Subcutaneous abdominal adipose tissue (tissue), 5 donors: ENCODE results near the gene ABCA7.
A peak's percentile ranks its signal among the peaks of the same experiment; 100 is the strongest.

Experiments used
- H3K27ac ChIP-seq: one replicate; pipeline ENCODE4 v1.7.0; 2013; ENCODE audit warnings: low read depth, mild to moderate bottlenecking, inconsistent platforms, low read length, moderate library complexity
- H3K27me3 ChIP-seq, 5 donors: one replicate each; pipeline ENCODE4 v1.7.0; 2013; ENCODE audit warnings: low read length in 5 of 5, inconsistent platforms in 1 of 5; ENCODE audit not compliant: control insufficient read depth in 5 of 5, insufficient read depth in 4 of 5
- H3K36me3 ChIP-seq, 5 donors: one replicate each; pipeline ENCODE4 v1.7.0; 2013; ENCODE audit warnings: low read length in 5 of 5; ENCODE audit not compliant: control insufficient read depth in 5 of 5, insufficient read depth in 5 of 5
- H3K4me1 ChIP-seq, 5 donors: one replicate each; pipeline ENCODE4 v1.7.0; 2013; ENCODE audit warnings: low read length in 5 of 5, mild to moderate bottlenecking in 3 of 5, moderate library complexity in 1 of 5; ENCODE audit not compliant: control insufficient read depth in 5 of 5, insufficient read depth in 5 of 5
- H3K4me3 ChIP-seq, 5 donors: one replicate each; pipeline ENCODE4 v1.7.0; 2013; ENCODE audit warnings: low read length in 5 of 5, low read depth in 1 of 5
- H3K9ac ChIP-seq, 5 donors: one replicate each; pipeline ENCODE4 v1.7.0; 2013; ENCODE audit warnings: low read length in 5 of 5, mild to moderate bottlenecking in 4 of 5, moderate library complexity in 3 of 5
- H3K9me3 ChIP-seq, 5 donors: one replicate each; pipeline ENCODE4 v1.7.0; 2013; ENCODE audit warnings: low read length in 5 of 5; ENCODE audit not compliant: control insufficient read depth in 5 of 5
- donor health status: healthy.
- donor health status: healthy.
- donor health status: healthy.
- donor health status: healthy.
- donor health status: healthy.

ABCA7 gene

DNA sequence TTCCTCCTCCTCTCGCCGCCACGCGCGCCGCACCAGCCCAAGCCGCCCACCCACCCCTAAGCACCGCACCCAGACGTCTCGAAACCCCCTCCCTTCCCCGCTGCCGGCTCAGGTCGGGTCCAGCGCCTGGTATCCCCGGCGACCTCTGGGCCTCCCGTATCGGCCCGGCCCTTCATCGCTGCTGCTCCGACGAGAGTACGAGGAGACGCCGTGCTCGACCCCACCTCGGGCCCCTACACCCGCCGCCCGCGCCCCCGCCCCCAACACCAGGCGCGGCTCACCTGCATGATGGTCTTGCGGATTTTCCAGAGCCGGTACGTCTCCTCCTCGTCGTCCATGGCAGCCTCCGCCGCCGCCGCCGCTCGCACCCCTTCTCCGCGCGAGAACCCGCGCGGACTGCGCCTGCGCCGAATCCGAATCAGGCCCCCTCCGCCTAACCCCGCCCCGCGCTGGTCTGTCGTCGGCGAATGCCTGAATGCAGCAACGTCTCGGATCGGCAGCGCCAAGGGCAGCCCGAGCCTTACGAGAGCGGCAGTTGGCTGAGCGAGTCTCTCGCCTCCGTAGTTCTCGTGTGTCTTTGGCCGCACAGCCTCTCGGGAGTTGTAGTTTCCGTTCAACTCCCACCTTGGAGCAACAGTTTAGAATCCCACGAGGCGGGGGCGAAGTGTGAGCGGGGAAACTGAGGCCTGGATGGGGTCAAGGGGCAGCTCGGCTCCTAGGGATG, 55.2 kb downstream of the ABCA7 start, which contains the start of gene POLR2E:
TSS of gene POLR2E (minus strand) at position 398 of the 724 bp plus-strand sequence. CDS start at position 338, 60 bp downstream.
- Histone ChIP-seq H3K9me3 (peaks cover 0 to 5% (median 3%) of the 10 kb centered on the region in 5 donors), H3K27ac (peak within 1 kb of the TSS; percentile 72), H3K4me3 (peak within 1 kb of the TSS; percentile 85 to 94 (median 86)), H3K9ac (peak within 1 kb of the TSS; percentile 73 to 97 (median 83)), H3K4me1 (peaks cover 12 to 66% (median 49%) of the 10 kb centered on the region in 5 donors), H3K27me3 (no peaks in the 10 kb centered on the region), H3K36me3 (peaks cover 0 to 29% (median 25%) of the 10 kb centered on the region in 5 donors)

DNA sequence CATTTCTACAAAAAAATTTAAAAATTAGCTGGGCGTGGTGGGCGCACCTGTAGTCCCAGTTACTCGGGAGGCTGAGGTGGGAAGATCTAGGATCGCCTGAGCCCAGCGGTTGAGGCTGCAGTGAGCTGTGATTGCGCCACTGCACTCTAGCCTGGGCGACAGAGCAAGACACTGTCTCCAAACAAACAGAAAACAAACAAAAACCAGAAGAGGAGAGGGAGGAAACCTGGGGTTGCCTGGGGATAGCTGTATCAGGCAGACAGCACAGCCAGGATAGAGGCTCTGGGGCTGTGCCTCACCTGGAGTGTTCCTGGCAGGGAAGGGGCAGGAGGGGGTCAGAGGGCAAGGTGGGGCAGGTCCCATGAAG, 57.9 kb downstream of the ABCA7 start:
- Histone ChIP-seq H3K9ac (peak overlapping the region in 4 of 5 donors; percentile 21 to 56 (median 34)), H3K9me3 (peaks cover 0 to 5% (median 3%) of the 10 kb centered on the region in 5 donors), H3K27ac (peak overlapping the region; percentile 99)

DNA sequence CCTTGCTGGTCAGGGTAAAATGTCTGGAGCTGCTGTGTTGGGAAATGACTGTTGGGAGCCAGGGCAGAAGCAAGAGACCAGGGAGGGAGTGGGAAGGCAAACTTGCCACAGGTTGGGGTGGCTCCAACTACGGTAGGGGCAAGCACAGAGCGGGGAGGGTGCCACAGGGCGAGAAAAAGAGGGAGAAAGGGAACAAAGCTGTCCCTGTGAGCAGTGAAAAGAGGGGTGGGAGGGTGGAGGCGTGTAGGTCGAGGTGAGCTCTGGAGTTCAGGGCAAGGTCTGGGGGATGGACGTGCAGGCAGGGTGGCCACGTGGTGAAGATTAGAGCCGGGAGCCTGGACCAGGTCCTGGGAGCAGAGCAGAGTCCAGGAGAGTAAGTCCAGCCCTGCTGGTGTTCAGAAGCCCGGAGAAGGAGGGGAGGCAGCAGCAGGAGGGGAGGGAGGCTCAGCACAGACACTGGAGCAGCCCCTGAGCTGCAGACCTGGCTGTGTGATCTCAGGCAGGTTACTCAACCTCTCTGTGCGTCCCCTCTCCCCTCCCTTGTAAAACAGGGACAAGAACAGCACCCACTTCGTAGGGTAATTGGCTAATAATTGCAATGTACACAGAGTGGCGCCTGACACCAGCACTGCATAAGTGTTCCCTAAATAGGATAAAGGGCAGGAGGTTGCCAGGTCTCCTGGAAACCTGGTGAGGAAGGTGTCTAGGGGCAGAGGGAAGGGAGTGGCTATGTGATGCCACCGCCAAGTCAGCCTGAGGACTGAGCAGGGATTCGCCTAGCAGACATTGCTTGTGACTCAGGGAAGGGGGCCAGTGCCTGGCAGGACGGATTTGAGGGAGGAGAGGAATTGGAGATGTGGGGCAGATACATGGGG, 58.5 kb downstream of the ABCA7 start:
- H3K9ac ChIP-seq = peak overlapping the region in 4 of 5 donors; percentile 21 to 56 (median 36)
- peaks cover 25 to 78% (median 65%) of the 10 kb centered on the region in 5 donors for H3K4me1 ChIP-seq

More for the DNA sequence above, 57.9 kb downstream of the ABCA7 start:
- H3K4me3 ChIP-seq = peak overlapping the region in 1 of 5 donors; percentile 39
- H3K36me3 ChIP-seq = peaks cover 0 to 11% (median 9%) of the 10 kb centered on the region in 5 donors
- peaks cover 23 to 76% (median 64%) of the 10 kb centered on the region in 5 donors for H3K4me1 ChIP-seq
- peaks cover 0 to 4% (median 0%) of the 10 kb centered on the region in 5 donors for H3K27me3 ChIP-seq

DNA sequence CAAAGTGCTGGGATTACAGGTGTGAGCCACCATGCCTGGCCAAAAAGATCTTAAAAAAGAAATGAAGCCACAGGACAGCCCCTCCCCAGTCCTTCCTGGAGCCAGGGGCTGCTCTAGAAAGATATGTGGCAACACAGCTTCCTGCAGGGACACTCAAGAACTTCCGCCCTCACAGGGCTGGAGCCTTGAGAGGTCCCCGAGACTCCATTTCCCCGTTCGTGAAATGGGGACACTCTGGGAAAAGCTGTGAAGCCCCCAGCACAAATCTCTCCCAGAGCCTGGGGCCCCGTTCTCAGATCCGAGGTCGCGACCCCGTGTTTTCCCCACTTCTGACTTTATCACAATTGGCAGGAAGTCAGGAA, 61.4 kb downstream of the ABCA7 start:
- Histone ChIP-seq H3K4me1 (peaks cover 23 to 76% (median 62%) of the 10 kb centered on the region in 5 donors), H3K9ac (peak overlapping the region; percentile 48 to 90 (median 69)), H3K36me3 (peaks cover 0 to 9% (median 6%) of the 10 kb centered on the region in 5 donors), H3K27me3 (peaks cover 0 to 8% (median 0%) of the 10 kb centered on the region in 5 donors), H3K4me3 (peak overlapping the region in 4 of 5 donors; percentile 3 to 40 (median 38)), H3K9me3 (peaks cover 0 to 5% (median 3%) of the 10 kb centered on the region in 5 donors), H3K27ac (peak overlapping the region; percentile 99)

More for the DNA sequence above, 58.5 kb downstream of the ABCA7 start:
- peak overlapping the region in 4 of 5 donors; percentile 18 to 39 (median 30) for H3K4me3 ChIP-seq
- peaks cover 0 to 5% (median 3%) of the 10 kb centered on the region in 5 donors for H3K9me3 ChIP-seq
- peaks cover 0 to 5% (median 3%) of the 10 kb centered on the region in 5 donors for H3K36me3 ChIP-seq
- H3K27ac ChIP-seq = peak overlapping the region; percentile 99
- H3K27me3 ChIP-seq = peaks cover 0 to 4% (median 0%) of the 10 kb centered on the region in 5 donors

DNA sequence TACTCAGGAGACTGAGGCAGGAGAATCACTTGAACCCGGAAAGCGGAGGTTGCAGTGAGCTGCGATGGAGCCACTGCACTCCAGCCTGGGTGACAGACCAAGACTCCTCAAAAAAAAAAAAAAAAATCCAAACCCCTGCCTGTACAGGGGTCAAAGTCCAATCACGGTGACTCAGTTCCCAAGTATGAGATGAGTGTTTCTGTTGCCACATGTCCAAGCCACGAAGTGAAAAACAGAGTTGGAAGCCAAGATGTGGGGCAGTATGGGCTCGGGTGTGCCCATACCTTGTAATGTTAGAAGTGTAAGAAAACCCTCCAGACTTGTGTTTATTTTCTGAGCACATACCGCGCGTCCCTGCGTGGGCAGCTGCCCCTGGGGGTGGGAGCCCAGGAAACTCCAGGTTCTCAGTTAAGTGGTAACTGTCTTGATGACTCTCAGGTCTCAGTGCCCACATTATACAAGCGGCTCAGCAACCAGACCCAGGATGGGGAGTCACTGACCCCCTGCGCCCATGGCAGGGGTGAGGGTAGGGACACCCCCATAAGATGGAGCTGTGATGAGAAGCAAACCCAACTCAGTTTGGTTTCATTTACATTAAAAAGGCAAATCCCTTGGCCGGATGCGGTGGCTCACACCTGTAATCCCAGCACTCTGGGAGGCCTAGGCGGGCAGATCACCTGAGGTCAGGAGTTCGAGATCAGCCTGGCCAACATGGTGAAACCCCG, 62.7 kb downstream of the ABCA7 start:
- Histone ChIP-seq H3K4me3 (peak overlapping the region in 2 of 5 donors; percentile 13 to 22), H3K27ac (peak overlapping the region; percentile 99), H3K9ac (peak overlapping the region; percentile 63 to 90 (median 74)), H3K36me3 (peaks cover 0 to 22% (median 18%) of the 10 kb centered on the region in 5 donors), H3K27me3 (peaks cover 0 to 8% (median 0%) of the 10 kb centered on the region in 5 donors), H3K9me3 (peaks cover 0 to 5% (median 3%) of the 10 kb centered on the region in 5 donors), H3K4me1 (peaks cover 26 to 88% (median 69%) of the 10 kb centered on the region in 5 donors)

DNA sequence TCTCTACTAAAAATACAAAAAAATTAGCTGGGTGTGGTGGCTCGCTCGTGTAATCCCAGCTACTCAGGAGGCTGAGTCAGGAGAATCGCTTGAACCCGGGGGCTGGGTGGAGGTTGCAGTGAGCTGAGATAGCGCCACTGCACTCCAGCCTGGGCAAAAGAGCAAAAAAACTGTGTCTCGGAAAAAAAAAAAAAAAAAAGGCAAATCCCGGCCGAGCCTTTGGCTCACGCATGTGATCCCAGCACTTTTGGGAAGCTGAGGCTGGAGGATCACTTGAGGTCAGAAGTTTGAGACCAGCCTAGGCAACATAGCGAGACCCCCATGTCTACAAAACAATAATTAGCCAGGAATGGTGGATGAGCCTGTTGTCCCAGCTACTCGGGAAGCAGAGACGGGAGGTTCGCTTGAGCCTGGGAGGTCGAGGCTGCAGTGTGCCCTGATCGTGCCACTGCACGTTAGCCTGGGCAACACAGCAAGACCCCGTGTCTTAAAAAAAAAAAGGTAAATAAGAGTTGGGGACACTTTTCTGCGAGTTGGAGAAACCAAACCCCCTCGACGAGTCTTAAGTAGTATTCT, 63.3 kb downstream of the ABCA7 start:
- H3K27ac ChIP-seq = peak overlapping the region; percentile 99
- H3K27me3 ChIP-seq = peaks cover 0 to 8% (median 0%) of the 10 kb centered on the region in 5 donors
- H3K9me3 ChIP-seq = peaks cover 0 to 5% (median 3%) of the 10 kb centered on the region in 5 donors
- H3K36me3 ChIP-seq = peaks cover 0 to 27% (median 21%) of the 10 kb centered on the region in 5 donors
- peaks cover 26 to 84% (median 64%) of the 10 kb centered on the region in 5 donors for H3K4me1 ChIP-seq
- H3K4me3 ChIP-seq = peak overlapping the region in 4 of 5 donors; percentile 34 to 60 (median 56)
- H3K9ac ChIP-seq = peak overlapping the region; percentile 37 to 90 (median 74)

DNA sequence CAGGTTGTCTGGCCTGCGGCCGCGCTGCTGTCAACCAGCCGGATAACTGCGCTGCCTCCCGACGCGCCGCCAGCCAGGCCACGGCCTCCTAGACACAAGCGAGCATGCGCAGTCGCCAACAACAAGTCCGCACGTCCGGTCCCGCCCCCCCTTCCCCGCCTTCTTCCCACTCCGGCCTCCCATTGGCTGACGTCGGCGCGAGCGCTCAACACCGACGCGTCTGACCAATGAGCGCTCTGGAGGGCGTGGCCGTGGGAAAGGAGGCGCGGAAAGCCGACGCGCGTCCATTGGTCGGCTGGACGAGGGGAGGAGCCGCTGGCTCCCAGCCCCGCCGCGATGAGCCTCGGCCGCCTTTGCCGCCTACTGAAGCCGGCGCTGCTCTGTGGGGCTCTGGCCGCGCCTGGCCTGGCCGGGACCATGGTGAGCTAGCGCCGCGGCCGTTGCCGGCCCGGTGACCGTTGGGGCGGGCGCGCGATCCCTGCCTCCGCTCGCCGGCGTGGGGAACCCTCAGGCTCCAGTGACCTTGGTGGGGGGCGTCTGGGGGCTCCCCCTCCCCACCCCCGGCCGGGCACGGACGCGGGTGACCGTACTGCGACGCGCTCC, 63.9 kb downstream of the ABCA7 start, which contains the start of gene GPX4:
TSS of gene GPX4 (plus strand) at position 287 of the 603 bp plus-strand sequence. CDS start at position 337, 50 bp downstream.
- peak within 1 kb of the TSS; percentile 79 to 90 (median 87) for H3K9ac ChIP-seq
- peaks cover 0 to 30% (median 24%) of the 10 kb centered on the region in 5 donors for H3K36me3 ChIP-seq
- peaks cover 22 to 78% (median 58%) of the 10 kb centered on the region in 5 donors for H3K4me1 ChIP-seq
- H3K27ac ChIP-seq = peak within 1 kb of the TSS; percentile 99
- peak within 1 kb of the TSS; percentile 57 to 82 (median 81) for H3K4me3 ChIP-seq
- peaks cover 0 to 8% (median 0%) of the 10 kb centered on the region in 5 donors for H3K27me3 ChIP-seq
- peaks cover 0 to 5% (median 3%) of the 10 kb centered on the region in 5 donors for H3K9me3 ChIP-seq

DNA sequence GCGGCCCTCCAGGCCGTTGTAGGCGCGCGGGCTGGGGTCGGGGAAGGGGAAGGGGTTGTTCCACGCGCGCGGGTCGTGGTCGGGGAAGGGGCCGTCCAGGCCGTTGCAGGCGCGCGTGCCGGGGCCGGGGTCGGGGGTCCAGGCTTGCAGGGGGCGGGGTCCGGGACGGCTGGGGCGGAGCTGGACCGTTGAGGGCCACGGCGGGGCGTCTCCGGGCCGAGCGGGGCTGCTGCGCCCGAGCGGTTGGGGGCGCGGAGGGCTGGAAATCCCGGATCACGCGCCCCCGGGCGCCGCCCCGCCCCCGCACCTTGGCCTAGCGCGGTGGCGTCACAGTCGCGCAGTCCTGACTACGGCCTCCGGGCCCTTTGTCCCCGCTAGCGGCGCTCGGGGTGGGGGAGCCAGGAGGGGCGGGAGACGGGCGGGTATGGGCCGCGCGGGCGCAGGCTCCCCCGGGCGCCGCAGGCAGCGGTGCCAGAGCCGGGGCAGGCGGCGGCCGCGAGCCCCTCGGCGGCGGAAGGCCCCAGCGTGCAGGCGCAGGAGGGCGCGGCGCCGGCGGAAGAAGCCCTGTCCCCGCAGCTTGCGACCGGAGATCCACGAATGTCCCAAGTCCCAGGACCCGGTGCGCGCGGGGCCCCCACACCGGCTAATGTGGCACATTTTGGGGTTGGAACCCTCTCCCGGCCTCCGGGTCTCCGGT, 64.6 kb downstream of the ABCA7 start:
- H3K27me3 ChIP-seq = peaks cover 0 to 8% (median 0%) of the 10 kb centered on the region in 5 donors
- H3K36me3 ChIP-seq = peaks cover 0 to 36% (median 28%) of the 10 kb centered on the region in 5 donors
- peaks cover 0 to 5% (median 3%) of the 10 kb centered on the region in 5 donors for H3K9me3 ChIP-seq
- peak overlapping the region in 4 of 5 donors; percentile 79 to 90 (median 85) for H3K9ac ChIP-seq
- H3K27ac ChIP-seq = peak overlapping the region; percentile 99
- H3K4me3 ChIP-seq = peak overlapping the region in 4 of 5 donors; percentile 80 to 82 (median 82)
- H3K4me1 ChIP-seq = peaks cover 20 to 72% (median 52%) of the 10 kb centered on the region in 5 donors
